Activated CD8-positive, alpha-beta memory T cell treated with anti-CD3 and anti-CD28 coated beads, Interleukin-2, amount 10 ng/mL, durations not matched to agents 7 days and 5 days (primary cell): ENCODE results near the gene NR2C2. TPM values are rescaled to one million over a fixed set of nuclear protein-coding genes. Genes with fewer than 3 reads are reported as not detected.
A peak's percentile ranks its signal among the peaks of the same experiment; 100 is the strongest.

Source experiments
- ATAC-seq: fragments of 150-1000 bp; cut with Tn5 transposase; one replicate; pipeline ENCODE4 v1.10.0; 2021; ENCODE audit warnings: moderate library complexity
- CTCF ChIA-PET: fragments of 350-600 bp; sonication (Branson Sonifier 250); formaldehyde crosslinking; loops from one replicate; lab custom pipeline; 2021; ENCODE audit warnings: antibody characterized with exemption; lab: Charles Lee
- DNase-seq: peaks from one replicate; pipeline ENCODE4 v3.0.0-alpha.2; 2020
- H3K27ac Mint-ChIP-seq: one replicate; pipeline ENCODE4 v1.8.0; 2021; ENCODE audit warnings: mild to moderate bottlenecking, mixed read lengths
- H3K27me3 Mint-ChIP-seq: one replicate; pipeline ENCODE4 v1.8.0; 2021; ENCODE audit warnings: mixed read lengths
- H3K36me3 Mint-ChIP-seq: one replicate; pipeline ENCODE4 v1.8.0; 2021; ENCODE audit warnings: mild to moderate bottlenecking, mixed read lengths
- H3K4me1 Mint-ChIP-seq: one replicate; pipeline ENCODE4 v1.8.0; 2021; ENCODE audit warnings: mixed read lengths
- H3K4me3 Mint-ChIP-seq: one replicate; pipeline ENCODE4 v1.8.0; 2021; ENCODE audit warnings: mild to moderate bottlenecking, moderate library complexity, mixed read lengths
- H3K9me3 Mint-ChIP-seq: one replicate; pipeline ENCODE4 v1.8.0; 2022; ENCODE audit warnings: low read depth, mixed read lengths
- total RNA-seq, 2 experiments: library from RNA; stranded (reverse); gene quantifications; one replicate each; pipeline ENCODE4 v1.2.3, GENCODE V29; 2021

NR2C2 gene
- total RNA-seq, 2 experiments from 2014 or later = 56.5 to 69.7 TPM

DNA sequence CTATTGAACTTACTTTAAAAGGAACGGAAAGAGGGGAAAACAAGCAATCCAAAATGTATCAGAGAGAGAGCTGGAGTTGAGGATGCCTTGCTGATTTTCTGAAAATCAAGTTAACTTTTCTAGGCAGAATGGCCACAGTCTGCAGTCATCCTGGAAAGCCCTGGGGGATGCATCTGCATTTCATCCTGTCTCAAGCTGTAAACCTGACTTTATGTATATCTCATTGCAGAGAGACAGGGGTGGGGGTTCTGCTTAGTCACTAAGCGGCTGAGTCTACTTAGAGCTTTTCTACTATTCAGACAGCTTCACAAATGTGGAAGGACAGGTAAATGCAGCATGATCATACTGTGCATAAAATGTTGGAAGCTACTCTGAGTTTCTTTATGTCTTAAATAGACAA lies 76.3 kb downstream of the NR2C2 start:
- no peaks in the 10 kb centered on the region for H3K4me1 Mint-ChIP-seq
- peaks cover 35% of the 10 kb centered on the region for H3K36me3 Mint-ChIP-seq
- no peak overlapping the region for H3K4me3 Mint-ChIP-seq
- CTCF ChIA-PET = interaction anchor here (1.3 kb wide), 1 partner anchor 45 kb away, joined by 4 read pairs; no protein-coding TSS in a partner anchor
- H3K27me3 Mint-ChIP-seq = no peaks in the 10 kb centered on the region
- H3K27ac Mint-ChIP-seq = no peak overlapping the region
- ATAC-seq = no peak
- no peak for DNase-seq
- no peaks in the 10 kb centered on the region for H3K9me3 Mint-ChIP-seq

DNA sequence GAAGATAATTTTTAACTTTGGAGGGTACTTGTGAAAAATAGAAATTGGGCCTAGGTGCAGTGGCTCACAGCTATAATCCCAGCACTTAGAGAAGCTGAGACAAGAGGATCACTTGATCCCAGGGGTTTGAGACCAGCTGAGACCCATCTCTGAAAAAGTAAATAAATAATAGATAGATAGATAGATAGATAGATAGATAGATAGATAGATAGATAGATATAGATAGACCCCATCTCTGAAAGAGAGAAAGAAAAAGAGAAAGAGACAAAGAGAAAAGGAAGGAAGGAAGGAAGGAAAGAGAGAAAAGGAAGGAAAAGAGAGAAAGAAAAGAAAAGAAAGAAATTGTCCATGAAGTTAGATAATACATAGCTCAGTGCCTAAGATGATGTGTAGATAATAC lies 82.2 kb downstream of the NR2C2 start:
- ATAC-seq (no peak), DNase-seq (no peak)
- Mint-ChIP-seq H3K9me3 (no peaks in the 10 kb centered on the region), H3K27me3 (no peaks in the 10 kb centered on the region), H3K36me3 (peaks cover 26% of the 10 kb centered on the region), H3K4me3 (no peak overlapping the region), H3K4me1 (no peaks in the 10 kb centered on the region), H3K27ac (no peak overlapping the region)
- CTCF ChIA-PET = no interaction called here

DNA sequence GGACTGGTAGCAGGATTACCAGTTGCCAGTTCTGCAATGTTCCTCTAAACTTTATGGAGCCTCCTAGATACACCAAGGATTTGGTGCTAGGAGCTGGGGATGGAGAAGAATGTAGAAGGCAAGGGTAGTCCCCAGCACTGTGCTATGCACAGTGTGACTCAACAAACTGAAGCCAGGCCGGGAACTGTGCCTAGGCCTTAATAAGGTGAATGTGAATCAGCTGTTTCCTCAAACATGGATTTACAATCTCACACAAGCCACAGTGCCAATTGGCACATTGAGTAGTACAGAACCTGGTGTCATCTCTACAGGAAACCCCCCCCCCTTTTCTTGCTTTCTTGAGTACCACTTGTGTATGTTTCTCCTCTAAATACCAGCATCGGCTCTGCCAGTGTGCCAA lies 85.3 kb downstream of the NR2C2 start:
- peaks cover 24% of the 10 kb centered on the region for H3K36me3 Mint-ChIP-seq
- DNase-seq (no peak), ATAC-seq (no peak)
- H3K9me3 Mint-ChIP-seq = no peaks in the 10 kb centered on the region
- no peak overlapping the region for H3K27ac Mint-ChIP-seq
- H3K4me1 Mint-ChIP-seq = no peaks in the 10 kb centered on the region
- no peak overlapping the region for H3K4me3 Mint-ChIP-seq
- CTCF ChIA-PET = interaction anchor here (1.1 kb wide), 1 partner anchor 109 kb away, joined by 3 read pairs; no protein-coding TSS in a partner anchor
- no peaks in the 10 kb centered on the region for H3K27me3 Mint-ChIP-seq

DNA sequence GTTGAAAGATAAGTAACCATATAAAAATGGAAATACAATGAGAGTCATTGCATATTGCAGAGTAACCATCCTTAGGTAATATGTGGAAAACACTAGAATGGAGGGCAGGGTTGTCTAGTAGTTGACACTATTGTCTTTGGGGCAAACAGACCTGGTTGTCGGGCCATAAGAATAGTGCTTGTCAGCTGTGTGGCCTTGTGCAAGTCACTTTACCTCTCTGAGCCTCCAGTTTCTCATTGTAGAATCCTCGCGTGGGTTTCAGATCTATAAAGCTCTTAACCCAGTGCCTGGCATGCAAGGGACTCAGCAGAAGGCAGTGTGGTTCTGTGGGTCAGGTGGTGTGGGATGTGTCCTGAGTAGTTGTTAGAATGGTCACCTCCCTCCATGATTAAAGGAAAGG lies 85.7 kb downstream of the NR2C2 start:
- DNase-seq (no peak), ATAC-seq (no peak)
- Mint-ChIP-seq H3K4me3 (no peak overlapping the region), H3K4me1 (no peaks in the 10 kb centered on the region), H3K27me3 (no peaks in the 10 kb centered on the region), H3K9me3 (no peaks in the 10 kb centered on the region), H3K36me3 (peaks cover 24% of the 10 kb centered on the region), H3K27ac (no peak overlapping the region)
- CTCF ChIA-PET = interaction anchor here (1.1 kb wide), 1 partner anchor 109 kb away, joined by 3 read pairs; no protein-coding TSS in a partner anchor

GRCh38 chr3:15038306-15038705 lies 90.9 kb downstream of the NR2C2 start:
- ATAC-seq (no peak), DNase-seq (no peak)
- CTCF ChIA-PET = interaction anchor here (1.3 kb wide), 1 partner anchor 13 kb away, joined by 3 read pairs; no protein-coding TSS in a partner anchor
- H3K27ac Mint-ChIP-seq = no peak overlapping the region
- no peaks in the 10 kb centered on the region for H3K9me3 Mint-ChIP-seq
- no peaks in the 10 kb centered on the region for H3K4me1 Mint-ChIP-seq
- no peaks in the 10 kb centered on the region for H3K27me3 Mint-ChIP-seq
- H3K4me3 Mint-ChIP-seq = no peak overlapping the region
- H3K36me3 Mint-ChIP-seq = peaks cover 36% of the 10 kb centered on the region

GRCh38 chr3:15040844-15041243 lies 93.5 kb downstream of the NR2C2 start:
- Mint-ChIP-seq H3K4me3 (no peak overlapping the region), H3K27me3 (no peaks in the 10 kb centered on the region), H3K9me3 (no peaks in the 10 kb centered on the region), H3K27ac (peak overlapping the region; percentile 9), H3K4me1 (peaks cover 11% of the 10 kb centered on the region), H3K36me3 (peaks cover 45% of the 10 kb centered on the region)
- ATAC-seq (no peak), DNase-seq (no peak)
- CTCF ChIA-PET = no interaction called here

DNA sequence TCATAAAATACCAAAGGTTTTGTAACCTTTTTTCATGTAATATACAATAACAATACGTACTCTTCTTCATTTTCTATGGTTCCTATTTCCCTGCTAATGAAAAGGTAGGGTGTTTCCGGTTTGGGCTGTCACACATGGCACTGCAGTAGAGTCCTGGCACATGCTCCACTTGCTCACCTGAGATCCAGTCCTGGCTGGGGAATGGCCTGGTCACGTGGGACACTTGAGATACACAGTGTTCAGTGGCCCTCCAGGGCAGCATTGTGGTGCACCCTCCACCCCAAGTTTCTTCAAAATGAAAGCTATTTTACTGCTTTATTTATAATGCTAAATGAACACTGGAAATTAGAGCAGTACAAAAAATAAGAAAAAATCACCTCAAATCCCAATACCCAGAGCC lies 94.6 kb downstream of the NR2C2 start:
- H3K4me1 Mint-ChIP-seq = peaks cover 17% of the 10 kb centered on the region
- CTCF ChIA-PET = no interaction called here

DNA sequence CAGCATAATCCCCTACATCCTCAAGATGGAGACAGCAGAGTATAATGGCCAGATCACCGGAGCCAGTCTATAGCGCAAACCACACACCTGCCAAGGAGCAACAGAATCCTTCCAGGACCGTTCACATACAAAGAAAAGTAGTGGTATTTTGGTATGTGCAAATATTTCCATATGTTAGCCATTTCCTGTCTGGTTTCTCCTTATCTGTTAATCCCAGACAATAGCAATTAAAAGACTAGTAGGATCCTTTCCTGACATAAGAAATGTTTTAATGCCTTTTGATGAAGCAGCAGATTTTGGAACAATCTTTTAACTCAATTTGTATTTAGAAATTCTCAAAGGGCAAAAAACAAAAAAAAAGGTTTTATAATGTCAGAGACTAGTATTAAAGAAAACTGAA lies 95.6 kb downstream of the NR2C2 start:
- Mint-ChIP-seq H3K27me3 (no peaks in the 10 kb centered on the region), H3K4me3 (no peak overlapping the region), H3K4me1 (peaks cover 17% of the 10 kb centered on the region), H3K36me3 (peaks cover 53% of the 10 kb centered on the region), H3K9me3 (no peaks in the 10 kb centered on the region), H3K27ac (no peak overlapping the region)
- ATAC-seq (no peak), DNase-seq (no peak)
- CTCF ChIA-PET = no interaction called here

More for the DNA sequence above, 94.6 kb downstream of the NR2C2 start:
- Mint-ChIP-seq H3K36me3 (peaks cover 51% of the 10 kb centered on the region), H3K4me3 (no peak overlapping the region), H3K9me3 (no peaks in the 10 kb centered on the region), H3K27me3 (no peaks in the 10 kb centered on the region), H3K27ac (no peak overlapping the region)
- ATAC-seq (no peak), DNase-seq (no peak)

- CTCF ChIA-PET = interaction anchor here (1.3 kb wide), 1 partner anchor 18 kb away, joined by 3 read pairs; no protein-coding TSS in a partner anchor
- Mint-ChIP-seq H3K9me3 (no peaks in the 10 kb centered on the region), H3K4me1 (peaks cover 17% of the 10 kb centered on the region), H3K27me3 (no peaks in the 10 kb centered on the region), H3K36me3 (peaks cover 55% of the 10 kb centered on the region), H3K4me3 (no peak overlapping the region), H3K27ac (no peak overlapping the region)
- no peak for DNase-seq
- no peak for ATAC-seq
Observed at GRCh38 chr3:15043408-15044171, 96.2 kb downstream of the NR2C2 start.

- no peak for ATAC-seq
- H3K27me3 Mint-ChIP-seq = no peaks in the 10 kb centered on the region
- H3K4me3 Mint-ChIP-seq = no peak overlapping the region
- no peak for DNase-seq
- H3K27ac Mint-ChIP-seq = peak overlapping the region; percentile 23
- H3K4me1 Mint-ChIP-seq = peaks cover 17% of the 10 kb centered on the region
- CTCF ChIA-PET = interaction anchor here (0.6 to 1.3 kb wide), 2 partner anchors 19 to 57 kb away, joined by 3 read pairs; no protein-coding TSS in a partner anchor
- no peaks in the 10 kb centered on the region for H3K9me3 Mint-ChIP-seq
- H3K36me3 Mint-ChIP-seq = peaks cover 56% of the 10 kb centered on the region
Observed at GRCh38 chr3:15044326-15044725, 96.9 kb downstream of the NR2C2 start.

GRCh38 chr3:15045667-15046066 lies 98.3 kb downstream of the NR2C2 start:
- H3K9me3 Mint-ChIP-seq = no peaks in the 10 kb centered on the region
- peak overlapping the region; percentile 10 for H3K27ac Mint-ChIP-seq
- H3K4me3 Mint-ChIP-seq = no peak overlapping the region
- ATAC-seq (no peak), DNase-seq (no peak)
- peaks cover 49% of the 10 kb centered on the region for H3K36me3 Mint-ChIP-seq
- H3K27me3 Mint-ChIP-seq = no peaks in the 10 kb centered on the region
- H3K4me1 Mint-ChIP-seq = peaks cover 17% of the 10 kb centered on the region
- CTCF ChIA-PET = interaction anchor here (1.0 kb wide), 1 partner anchor 119 kb away, joined by 4 read pairs; no protein-coding TSS in a partner anchor

DNA sequence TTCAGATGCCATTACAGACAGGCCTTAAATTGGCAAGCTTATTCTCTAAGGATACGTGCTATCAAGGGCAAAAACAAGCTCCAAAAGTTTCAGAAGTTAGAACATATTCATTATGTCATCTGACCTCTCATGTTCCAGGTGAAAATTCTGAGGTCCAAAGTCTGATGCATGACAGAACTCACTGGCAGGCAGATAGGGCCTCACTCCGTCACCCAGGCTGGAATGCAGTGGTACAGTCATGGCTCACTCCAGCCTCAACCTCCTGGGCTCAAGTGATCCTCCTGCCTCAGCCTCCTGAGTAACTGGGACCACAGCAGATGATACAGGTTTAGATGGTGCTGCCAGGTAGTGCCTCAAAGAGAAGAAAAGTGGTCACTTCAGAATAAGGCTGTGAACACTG lies 102.2 kb downstream of the NR2C2 start:
- no peak for ATAC-seq
- Mint-ChIP-seq H3K4me3 (no peak overlapping the region), H3K4me1 (peaks cover 24% of the 10 kb centered on the region), H3K27ac (no peak overlapping the region), H3K36me3 (peaks cover 34% of the 10 kb centered on the region), H3K27me3 (no peaks in the 10 kb centered on the region), H3K9me3 (no peaks in the 10 kb centered on the region)
- DNase-seq = no peak
- CTCF ChIA-PET = interaction anchor here (1.6 to 3.1 kb wide), 2 partner anchors 10 to 91 kb away, joined by 3 to 12 read pairs; no protein-coding TSS in a partner anchor

DNA sequence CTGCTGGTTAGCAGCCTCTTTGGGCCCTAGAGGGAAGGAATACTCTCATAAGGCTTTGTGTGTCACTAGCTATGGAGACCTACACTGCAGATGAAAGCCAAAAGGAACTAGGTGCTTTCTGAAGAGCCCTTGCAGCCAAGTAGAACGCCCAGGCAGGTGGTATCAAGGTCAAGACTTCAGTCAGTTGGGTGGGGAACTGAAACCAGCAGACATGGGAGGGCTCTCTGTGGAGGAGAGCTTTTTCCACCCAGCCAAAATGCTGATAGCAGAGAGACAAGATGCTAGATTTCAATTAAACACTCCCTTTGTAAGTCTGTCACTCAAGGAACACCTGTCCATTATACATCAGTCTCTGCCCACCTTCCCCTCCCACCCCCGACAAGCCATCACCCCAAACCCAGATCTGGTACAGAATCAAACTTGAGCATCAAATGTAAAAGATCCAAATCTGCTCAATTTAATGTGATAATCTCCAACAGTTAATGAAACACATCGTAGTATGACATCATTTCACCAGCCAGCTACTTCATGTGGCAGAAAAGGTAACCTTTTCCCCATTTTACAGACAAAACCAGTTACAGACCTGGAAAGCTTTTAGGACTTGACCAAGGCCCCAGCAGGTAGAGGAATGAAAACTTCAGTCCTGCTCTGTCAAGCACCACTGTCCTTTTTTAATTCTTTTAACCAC lies 103.2 kb downstream of the NR2C2 start:
- no peak overlapping the region for H3K27ac Mint-ChIP-seq
- peaks cover 36% of the 10 kb centered on the region for H3K36me3 Mint-ChIP-seq
- CTCF ChIA-PET = interaction anchor here (0.8 to 3.1 kb wide), 5 partner anchors 9 to 125 kb away, joined by 4 to 14 read pairs (median 7); partner anchors contain the start of genes MRPS25 and RBSN
- peaks cover 27% of the 10 kb centered on the region for H3K4me1 Mint-ChIP-seq
- DNase-seq = no peak
- H3K9me3 Mint-ChIP-seq = no peaks in the 10 kb centered on the region
- no peak overlapping the region for H3K4me3 Mint-ChIP-seq
- H3K27me3 Mint-ChIP-seq = no peaks in the 10 kb centered on the region
- ATAC-seq = no peak
